Stimulated activated CD4-positive, alpha-beta T cell treated with anti-CD3 and anti-CD28 coated beads, Interleukin-15, amount 100 ng/mL, for 48 hours (primary cell): ENCODE data around the gene FAM229A.
"Not testable (repeated sequence)": the region's sequence is repeated elsewhere in the genome, so short reads cannot be mapped to it uniquely, and the experiment has no call there.

Source experiments
- DNase-seq, 2 donors: peaks; one replicate each; pipeline ENCODE4 v3.0.0-alpha.2; 2020; ENCODE audit warnings: low read depth in 2 of 2

The FAM229A gene

GRCh38 chr1:32362474-32363313 lies at the start of gene FAM229A, which contains the start of gene TSSK3:
FAM229A (minus strand) TSS chr1:32362485; CDS start chr1:32362091, 394 bp downstream.
TSSK3 (plus strand) TSS chr1:32362539; CDS start chr1:32362702, 163 bp downstream.
- no peak for DNase-seq

GRCh38 chr1:32411261-32411660 lies 49.0 kb upstream of the FAM229A start:
- no peak for DNase-seq

GRCh38 chr1:32406629-32407111 lies 44.4 kb upstream of the FAM229A start:
- DNase-seq: no peak

- DNase-seq: no peak
Observed at GRCh38 chr1:32405672-32406467, 43.6 kb upstream of the FAM229A start.

GRCh38 chr1:32404946-32405345 lies 42.7 kb upstream of the FAM229A start:
- no peak for DNase-seq

- peak; percentile 10 to 53 for DNase-seq
Observed at GRCh38 chr1:32400876-32401631, 38.8 kb upstream of the FAM229A start.

GRCh38 chr1:32399843-32400242 lies 37.6 kb upstream of the FAM229A start:
- no peak for DNase-seq

- no peak for DNase-seq
Observed at GRCh38 chr1:32398401-32398800, 36.1 kb upstream of the FAM229A start.

GRCh38 chr1:32396524-32396923 lies 34.2 kb upstream of the FAM229A start:
- not testable (repeated sequence) for DNase-seq

GRCh38 chr1:32394890-32395432 lies 32.7 kb upstream of the FAM229A start:
- no peak for DNase-seq

- DNase-seq: peak; percentile 96 to 98
Observed at GRCh38 chr1:32394141-32394889, 32.0 kb upstream of the FAM229A start, which contains the start of gene BSDC1. BSDC1 (minus strand) TSS chr1:32394441; CDS start chr1:32394414, 27 bp downstream.

GRCh38 chr1:32393832-32394140 lies 31.5 kb upstream of the FAM229A start:
- peak in 1 of 2 donors; percentile 12 for DNase-seq

- DNase-seq: no peak
Observed at GRCh38 chr1:32393136-32393535, 30.9 kb upstream of the FAM229A start.

- no peak for DNase-seq
Observed at GRCh38 chr1:32392325-32392724, 30.0 kb upstream of the FAM229A start.

- DNase-seq: no peak
Observed at GRCh38 chr1:32390904-32391870, 28.9 kb upstream of the FAM229A start.

- DNase-seq: no peak
Observed at GRCh38 chr1:32388641-32389040, 26.4 kb upstream of the FAM229A start.

GRCh38 chr1:32386676-32387392 lies 24.5 kb upstream of the FAM229A start:
- DNase-seq: no peak

GRCh38 chr1:32380057-32380456 lies 17.8 kb upstream of the FAM229A start:
- no peak for DNase-seq
